PC-9 (cell line): ENCODE data around the gene ARHGAP18.

Experiments used
- EZH2 ChIP-seq: fragments of 200-600 bp; sonication (generic); IDR thresholded peaks from 2 replicates; pipeline ENCODE4 v1.8.0; 2017; ENCODE audit warnings: antibody characterized with exemption, low read depth
- TF ChIP-seq, protein P1 (sequence below): fragments of 200-600 bp; sonication (generic); conservative IDR thresholded peaks from 2 replicates; pipeline ENCODE4 v1.6.1; 2017; ENCODE audit warnings: mixed run types, antibody characterized with exemption, mild to moderate bottlenecking, moderate library complexity

DNA sequence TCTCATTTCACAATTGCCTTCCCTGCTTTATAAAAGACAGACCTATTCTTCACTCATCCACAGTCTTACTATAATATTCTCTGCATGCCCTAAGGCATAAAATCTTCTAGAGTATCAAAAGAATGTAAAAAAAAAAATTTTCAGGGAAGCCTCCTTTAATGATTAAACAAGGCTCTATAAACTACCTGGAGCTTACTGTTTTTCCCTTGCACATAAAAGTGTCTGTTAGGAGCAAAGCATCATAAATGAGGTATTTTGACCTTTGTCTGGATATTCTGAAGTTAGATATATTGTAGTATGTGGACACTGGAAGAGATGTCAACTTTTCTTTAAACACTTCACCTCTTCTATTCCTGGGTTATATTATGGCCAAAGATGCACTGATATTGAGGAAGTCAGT is 97.5 kb downstream of the ARHGAP18 start:
- TF ChIP-seq, protein P1, sequence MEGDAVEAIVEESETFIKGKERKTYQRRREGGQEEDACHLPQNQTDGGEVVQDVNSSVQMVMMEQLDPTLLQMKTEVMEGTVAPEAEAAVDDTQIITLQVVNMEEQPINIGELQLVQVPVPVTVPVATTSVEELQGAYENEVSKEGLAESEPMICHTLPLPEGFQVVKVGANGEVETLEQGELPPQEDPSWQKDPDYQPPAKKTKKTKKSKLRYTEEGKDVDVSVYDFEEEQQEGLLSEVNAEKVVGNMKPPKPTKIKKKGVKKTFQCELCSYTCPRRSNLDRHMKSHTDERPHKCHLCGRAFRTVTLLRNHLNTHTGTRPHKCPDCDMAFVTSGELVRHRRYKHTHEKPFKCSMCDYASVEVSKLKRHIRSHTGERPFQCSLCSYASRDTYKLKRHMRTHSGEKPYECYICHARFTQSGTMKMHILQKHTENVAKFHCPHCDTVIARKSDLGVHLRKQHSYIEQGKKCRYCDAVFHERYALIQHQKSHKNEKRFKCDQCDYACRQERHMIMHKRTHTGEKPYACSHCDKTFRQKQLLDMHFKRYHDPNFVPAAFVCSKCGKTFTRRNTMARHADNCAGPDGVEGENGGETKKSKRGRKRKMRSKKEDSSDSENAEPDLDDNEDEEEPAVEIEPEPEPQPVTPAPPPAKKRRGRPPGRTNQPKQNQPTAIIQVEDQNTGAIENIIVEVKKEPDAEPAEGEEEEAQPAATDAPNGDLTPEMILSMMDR: no peak
- no peak for TF ChIP-seq EZH2
